Activated T-helper 9 cell treated with anti-CD3 and anti-CD28 coated beads, Interleukin-2, amount 50 U/mL, for 16 hours (primary cell): ENCODE results near the gene N4BP2L2.

ENCODE experiments used
- DNase-seq: peaks from one replicate; pipeline ENCODE4 v3.0.0-alpha.2; 2020; ENCODE audit warnings: low read depth

Gene N4BP2L2

GRCh38 chr13:32426191-32426989 is 112.2 kb downstream of the N4BP2L2 start:
- DNase-seq, result peak; percentile 4

GRCh38 chr13:32425158-32425557 is 113.4 kb downstream of the N4BP2L2 start:
- DNase-seq, result no peak

- no peak for DNase-seq
These were observed 115.0 kb downstream of the N4BP2L2 start for GRCh38 chr13:32423592-32423991.

DNA sequence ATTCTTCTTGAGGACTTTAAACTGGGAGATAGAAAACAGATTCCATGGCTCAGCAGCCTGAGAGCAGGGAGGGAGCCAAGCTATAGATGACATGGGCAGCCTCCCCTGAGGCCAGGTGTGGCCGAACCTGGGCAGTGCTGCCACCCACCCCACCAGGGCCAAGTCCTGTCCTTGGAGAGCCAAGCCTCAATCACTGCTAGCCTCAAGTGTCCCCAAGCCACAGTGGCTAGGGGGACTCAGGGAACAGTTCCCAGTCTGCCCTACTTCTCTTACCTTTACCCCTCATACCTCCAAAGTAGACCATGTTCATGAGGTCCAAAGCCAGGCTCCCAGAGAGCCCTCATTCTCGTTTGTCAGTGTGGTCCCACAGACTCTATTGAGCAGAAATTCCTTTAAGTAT is 118.7 kb downstream of the N4BP2L2 start:
- DNase-seq, result no peak

GRCh38 chr13:32417995-32418394 is 120.6 kb downstream of the N4BP2L2 start:
- no peak for DNase-seq

DNA sequence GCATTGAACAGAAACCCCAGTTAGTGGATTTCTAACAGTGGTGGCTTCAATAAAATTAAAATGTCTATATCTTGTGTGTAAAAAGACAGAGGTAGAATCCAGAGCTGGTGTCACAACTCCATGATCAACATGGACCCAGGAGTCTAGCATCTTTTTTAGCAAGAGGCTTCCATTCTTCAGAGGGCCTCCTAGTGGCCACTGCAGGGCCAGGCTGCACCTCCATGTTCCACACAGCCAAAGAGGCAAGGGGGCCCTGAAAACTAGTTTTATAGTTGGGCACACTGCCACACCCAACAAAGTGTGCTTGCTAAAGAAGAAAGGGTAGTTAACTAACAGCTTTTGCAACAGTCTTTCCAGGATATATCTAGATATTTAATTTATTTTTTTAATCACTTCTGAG is 123.6 kb downstream of the N4BP2L2 start:
- DNase-seq, result no peak

DNA sequence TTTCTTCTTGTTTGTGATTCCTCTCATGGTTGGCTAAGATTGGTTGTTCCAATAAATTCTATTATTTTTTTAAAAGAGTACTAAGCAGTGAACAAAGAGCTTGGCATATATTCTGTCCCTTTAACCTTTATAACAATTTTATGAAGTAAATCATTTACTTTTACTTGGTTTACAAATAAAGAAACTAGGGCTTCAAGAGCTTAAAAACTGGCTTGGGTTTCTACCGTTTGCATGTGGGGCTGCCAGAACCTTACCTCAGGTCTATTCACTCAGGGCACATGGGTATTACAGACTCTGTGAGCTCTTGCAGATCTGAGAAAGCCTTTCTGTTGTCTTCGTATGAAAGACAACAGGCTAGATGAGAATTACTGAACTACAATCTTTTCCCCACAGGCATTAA is 124.0 kb downstream of the N4BP2L2 start:
- DNase-seq, result no peak

- no peak for DNase-seq
These were observed 125.3 kb downstream of the N4BP2L2 start for GRCh38 chr13:32413284-32413683.

DNA sequence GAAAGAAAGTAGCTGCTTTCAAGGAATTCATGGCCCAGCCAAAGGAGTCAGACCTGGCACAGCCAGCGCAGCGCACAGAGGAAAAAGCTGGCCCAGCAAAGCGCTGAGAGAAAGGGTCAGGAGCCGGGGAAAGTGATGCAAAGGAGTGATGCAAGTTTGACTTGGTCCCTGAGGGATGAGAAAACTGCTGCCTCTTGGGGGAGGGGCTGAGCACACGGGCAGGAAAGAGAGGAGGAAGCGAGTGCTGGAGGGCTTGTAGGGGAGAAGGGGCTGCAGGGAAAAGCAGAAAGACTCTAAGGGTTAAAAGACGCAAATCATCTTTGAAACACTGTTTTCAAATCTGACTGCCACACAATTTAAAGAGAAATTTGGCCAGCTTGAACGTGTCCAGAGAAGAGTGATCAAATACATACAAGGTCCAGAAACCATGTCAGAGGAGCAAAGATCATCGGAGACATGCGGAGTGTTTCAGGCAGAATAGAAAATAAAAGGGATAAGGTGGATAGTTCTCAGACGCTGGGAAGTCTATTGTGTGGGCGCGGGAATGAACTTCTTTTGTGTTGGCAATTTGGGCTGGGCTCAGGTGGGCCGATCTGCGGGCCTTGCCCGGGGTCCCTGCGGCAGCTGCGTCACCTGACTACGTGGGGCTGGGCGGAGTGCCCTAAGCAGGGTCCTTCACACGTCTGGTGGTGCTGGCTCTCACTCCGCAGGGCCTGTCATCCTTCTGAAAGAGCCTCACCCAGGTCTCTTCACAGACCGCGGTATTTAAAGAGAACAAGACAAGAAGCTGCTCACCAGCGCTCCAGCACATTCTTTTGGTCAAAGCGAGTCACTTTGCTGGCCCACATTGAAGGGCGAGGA is 128.8 kb downstream of the N4BP2L2 start:
- no peak for DNase-seq

GRCh38 chr13:32409001-32409313 is 129.6 kb downstream of the N4BP2L2 start:
- DNase-seq, result no peak

DNA sequence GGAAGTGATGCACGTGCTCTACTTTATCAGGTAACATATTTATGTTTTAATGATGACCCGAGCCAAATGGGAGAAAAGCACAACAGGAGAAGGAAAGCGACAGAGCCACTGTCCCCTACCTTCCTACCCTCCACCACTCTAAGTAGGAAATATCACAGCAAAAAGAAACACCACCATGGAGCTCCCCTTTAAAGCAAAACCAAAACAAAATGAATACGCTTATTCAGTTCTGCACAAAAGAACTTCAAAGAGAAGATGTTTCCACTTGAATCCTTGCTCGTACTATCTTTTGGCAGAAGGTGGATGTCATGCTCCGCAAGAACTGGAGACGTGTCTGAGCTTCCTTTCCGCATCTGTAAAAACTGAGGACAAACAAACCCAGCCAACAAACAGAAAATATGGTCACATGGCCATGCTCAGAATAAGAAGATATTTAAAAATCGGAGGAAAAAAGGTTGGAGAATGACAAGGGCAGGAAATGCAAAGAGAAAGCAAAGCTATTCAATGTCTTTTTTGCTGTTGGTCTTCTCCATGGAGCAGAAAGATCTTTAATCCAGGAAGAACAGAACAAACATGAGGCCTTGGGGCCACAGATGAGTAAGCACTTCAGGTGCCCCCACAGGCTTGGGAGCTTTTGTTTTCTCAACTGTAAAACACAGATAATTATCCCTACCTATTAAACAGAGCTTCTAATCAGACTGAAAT is 130.1 kb downstream of the N4BP2L2 start:
- DNase-seq, result no peak

DNA sequence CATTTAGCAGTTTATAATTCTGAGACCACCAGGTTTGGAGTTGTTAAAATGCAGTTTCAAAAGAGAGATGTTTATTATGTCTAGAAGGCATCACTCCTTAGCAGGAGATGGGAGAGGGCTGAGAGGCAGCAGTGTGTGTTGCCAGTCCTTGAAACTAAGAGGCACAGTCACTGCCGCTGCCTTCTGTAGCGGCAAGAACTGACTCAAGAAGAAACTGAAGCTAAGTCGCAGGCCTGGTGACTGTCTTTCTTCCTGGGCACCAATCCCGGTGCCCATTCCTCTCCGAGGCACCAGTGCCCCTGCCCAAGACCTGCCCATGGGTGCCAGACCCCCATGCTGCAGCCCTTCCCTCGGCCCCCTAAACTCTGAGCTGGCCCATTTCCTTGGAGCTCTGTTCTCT is 130.7 kb downstream of the N4BP2L2 start:
- DNase-seq, result no peak

- no peak for DNase-seq
These were observed 135.5 kb downstream of the N4BP2L2 start for GRCh38 chr13:32403108-32403507.

DNA sequence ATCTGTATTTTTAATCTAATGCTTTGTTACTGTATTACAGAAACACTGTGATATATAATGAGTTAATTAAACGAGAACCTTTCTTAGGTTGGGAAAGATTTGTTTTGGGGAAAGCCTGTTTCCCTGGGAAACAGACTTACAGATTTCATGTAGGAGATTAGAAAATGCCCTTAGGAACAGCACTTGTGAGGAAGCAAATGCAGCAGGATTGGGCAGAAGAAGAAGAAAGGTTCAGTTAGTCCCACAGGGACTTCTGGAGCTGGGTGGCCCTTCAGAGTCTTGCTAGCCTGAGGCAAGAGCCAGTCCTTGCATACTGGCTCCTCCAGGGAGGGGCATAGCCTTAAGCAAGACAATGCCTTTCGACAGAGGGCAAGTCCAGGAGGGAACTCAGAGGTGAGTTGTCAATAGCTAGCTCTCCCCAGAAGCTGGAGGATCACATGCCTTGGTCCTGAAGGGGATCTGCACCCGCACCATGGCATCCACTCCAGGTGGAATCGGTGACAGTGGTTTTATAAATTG is 147.4 kb downstream of the N4BP2L2 start:
- DNase-seq, result no peak

DNA sequence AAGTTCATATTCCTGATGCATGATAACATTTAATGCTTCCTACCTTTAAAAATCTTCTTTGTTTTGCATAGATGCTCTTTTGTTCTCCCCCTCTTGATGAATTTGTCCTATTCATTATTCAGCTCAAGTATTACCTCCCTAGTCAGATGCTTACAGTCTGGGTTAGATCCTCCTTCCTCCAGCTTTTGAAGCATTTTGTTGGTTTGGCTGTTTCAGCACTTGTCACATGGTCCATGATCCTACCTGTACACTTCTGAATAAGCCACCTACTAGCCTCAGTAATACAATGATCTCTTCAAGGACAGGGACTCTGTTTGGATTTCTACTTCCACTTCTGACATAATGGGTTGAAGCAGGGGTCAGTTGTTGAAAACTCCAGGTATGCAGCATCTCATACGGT is 148.1 kb downstream of the N4BP2L2 start:
- DNase-seq, result no peak

DNA sequence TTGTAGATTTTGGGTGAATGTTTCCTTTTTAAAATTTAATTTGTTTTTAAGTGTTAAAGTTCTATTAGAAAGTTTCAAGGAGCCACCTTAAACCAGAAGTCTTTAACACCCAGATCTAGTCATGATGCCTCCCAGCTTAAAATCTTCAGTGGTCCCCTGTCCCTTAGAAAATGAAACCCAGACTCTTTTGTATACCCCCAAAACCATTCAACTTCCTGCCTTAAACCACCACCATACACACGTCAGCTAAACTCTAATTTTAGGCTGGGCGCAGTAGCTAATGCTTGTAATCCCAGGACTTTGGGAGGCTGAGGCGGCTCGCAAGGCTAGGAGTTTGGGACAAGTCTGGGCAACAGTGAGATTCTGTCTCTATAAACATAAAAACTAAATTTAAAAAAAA is 148.5 kb downstream of the N4BP2L2 start:
- DNase-seq, result no peak

DNA sequence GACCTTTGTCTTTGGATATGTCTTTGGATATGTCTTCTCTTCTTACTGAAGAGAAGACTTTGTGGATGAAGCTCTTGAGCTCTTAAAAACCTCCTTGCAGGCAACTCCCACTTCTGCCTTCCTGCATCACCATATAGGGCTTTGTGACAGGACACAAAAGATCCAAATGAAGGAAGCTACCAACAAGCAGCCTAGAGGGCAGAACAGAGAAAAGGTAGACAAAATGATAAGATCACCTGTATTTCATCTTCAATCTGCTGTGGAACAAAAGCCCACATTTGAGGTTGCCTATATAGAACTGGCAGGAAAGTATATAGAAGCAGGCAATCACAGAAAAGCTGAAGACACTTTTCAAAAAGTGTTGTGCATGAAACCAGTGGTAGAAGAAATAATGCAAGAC is 153.2 kb downstream of the N4BP2L2 start:
- DNase-seq, result no peak

GRCh38 chr13:32384702-32385101 is 153.9 kb downstream of the N4BP2L2 start:
- no peak for DNase-seq

GRCh38 chr13:32383836-32384618 is 154.6 kb downstream of the N4BP2L2 start:
- DNase-seq, result no peak
